D341Med (cell line): ENCODE results near the gene TRAK2.
"Not testable (repeated sequence)": the region's sequence is repeated elsewhere in the genome, so short reads cannot be mapped to it uniquely, and the experiment has no call there.

Experiments
- DNase-seq: peaks from one replicate; pipeline ENCODE4 v3.0.0; 2012; ENCODE audit warnings: low spot score

The TRAK2 gene

DNA sequence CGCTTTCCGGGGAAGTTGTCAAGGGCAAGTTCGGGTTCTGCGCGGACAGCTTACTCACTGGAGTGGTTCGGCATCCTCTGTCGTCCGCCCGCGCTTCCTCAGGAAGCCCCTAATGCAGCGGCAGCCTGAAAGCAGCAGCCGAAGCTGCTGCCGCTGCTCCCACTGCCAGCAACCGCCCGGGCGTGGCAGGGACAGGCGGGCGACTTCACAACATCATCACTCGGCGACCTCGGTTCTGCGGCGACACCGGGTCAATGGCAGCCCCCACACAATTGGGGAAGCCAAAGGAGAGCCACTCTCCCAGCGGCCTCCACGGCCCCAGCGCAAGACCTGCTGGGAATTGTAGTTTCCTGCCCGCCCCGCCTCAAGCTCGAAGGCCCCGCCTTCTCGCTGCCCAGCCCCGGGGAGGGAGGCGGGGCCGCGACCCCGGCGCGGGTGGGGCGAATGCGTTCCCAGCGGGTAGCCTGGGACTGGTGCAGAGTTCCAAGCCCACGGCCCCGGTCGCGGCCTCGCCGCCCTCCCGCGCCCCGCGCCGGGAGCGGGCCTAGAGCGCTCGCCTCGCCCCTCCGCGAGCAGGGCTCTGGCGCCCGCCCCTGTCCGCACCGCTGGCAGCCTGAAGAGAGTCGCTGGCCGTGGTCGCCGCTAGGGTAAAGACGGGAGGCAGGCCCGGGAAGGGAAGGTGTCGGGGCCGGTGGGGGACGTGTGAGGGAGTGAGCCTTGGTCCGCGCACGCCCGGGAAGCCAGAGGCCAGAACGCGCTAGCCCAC, at the start of gene TRAK2, which contains the start of gene STRADB:
TSS of gene TRAK2 (minus strand) at position 167 of the 766 bp plus-strand sequence. CDS start 30,951 bp downstream, outside the sequence.
TSS of gene STRADB (plus strand) at position 449 of the 766 bp plus-strand sequence. CDS start 3,101 bp downstream, outside the sequence.
- peak; percentile 91 for DNase-seq

- no peak for DNase-seq
These were observed 49.3 kb upstream of the TRAK2 start for GRCh38 chr2:201500534-201500933.

GRCh38 chr2:201496785-201497184, 45.5 kb upstream of the TRAK2 start:
- DNase-seq, result no peak

- DNase-seq, result no peak
These were observed 39.0 kb upstream of the TRAK2 start for GRCh38 chr2:201490291-201490690.

- DNase-seq, result no peak
These were observed 33.5 kb upstream of the TRAK2 start for GRCh38 chr2:201484805-201485204.

GRCh38 chr2:201483758-201484157, 32.5 kb upstream of the TRAK2 start:
- not testable (repeated sequence) for DNase-seq

- DNase-seq, result no peak
These were observed 32.1 kb upstream of the TRAK2 start for GRCh38 chr2:201483342-201483741.

GRCh38 chr2:201482543-201482942, 31.3 kb upstream of the TRAK2 start:
- DNase-seq, result no peak

DNA sequence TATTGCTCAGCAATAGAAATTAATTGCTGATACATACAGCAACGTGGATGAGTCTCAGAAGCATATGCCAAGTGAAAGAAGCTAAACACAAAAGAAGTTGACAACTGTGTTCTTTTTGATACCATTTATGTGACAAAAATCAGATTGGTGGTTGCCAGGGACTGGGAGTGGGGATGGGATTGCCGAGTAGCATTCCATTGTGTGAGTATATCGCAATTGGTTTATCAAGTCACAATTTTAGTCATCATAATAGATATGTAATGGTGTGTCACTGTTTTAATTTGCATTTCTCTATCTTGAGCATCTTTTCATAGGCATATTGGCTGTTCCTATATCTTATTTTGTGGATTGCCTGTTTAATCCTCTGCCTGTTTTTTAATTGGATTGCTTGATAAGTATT, 21.2 kb upstream of the TRAK2 start:
- no peak for DNase-seq

DNA sequence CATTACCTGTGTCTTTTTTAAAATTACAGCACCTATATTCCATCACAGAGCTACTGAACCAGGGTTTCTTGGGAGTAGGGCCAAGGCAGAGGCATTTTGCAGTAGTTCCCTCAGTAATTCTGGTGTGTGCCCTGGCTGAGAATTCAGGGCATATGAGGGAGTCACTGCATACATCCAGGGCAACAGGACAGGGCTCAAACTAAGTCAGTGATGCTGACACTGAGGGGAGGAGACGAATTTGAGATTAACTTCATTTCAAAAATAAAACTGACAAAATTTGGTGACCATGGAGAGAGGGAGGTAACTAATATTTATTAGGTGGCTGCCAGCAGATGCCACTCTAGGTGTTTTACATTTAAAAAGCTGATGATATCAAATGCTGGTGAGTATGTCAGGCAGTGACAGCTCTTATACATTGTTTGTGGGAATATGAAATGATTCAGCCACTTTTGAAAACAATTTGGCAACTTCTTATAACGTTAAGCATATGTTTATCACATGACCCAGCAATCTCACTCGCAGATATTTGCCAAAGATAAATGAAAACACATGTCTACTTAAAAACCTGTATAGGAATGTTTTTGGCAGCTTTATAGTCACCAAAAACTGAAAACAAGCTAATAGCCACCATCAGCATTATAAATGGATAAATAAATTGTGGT, 20.6 kb upstream of the TRAK2 start:
- no peak for DNase-seq

DNA sequence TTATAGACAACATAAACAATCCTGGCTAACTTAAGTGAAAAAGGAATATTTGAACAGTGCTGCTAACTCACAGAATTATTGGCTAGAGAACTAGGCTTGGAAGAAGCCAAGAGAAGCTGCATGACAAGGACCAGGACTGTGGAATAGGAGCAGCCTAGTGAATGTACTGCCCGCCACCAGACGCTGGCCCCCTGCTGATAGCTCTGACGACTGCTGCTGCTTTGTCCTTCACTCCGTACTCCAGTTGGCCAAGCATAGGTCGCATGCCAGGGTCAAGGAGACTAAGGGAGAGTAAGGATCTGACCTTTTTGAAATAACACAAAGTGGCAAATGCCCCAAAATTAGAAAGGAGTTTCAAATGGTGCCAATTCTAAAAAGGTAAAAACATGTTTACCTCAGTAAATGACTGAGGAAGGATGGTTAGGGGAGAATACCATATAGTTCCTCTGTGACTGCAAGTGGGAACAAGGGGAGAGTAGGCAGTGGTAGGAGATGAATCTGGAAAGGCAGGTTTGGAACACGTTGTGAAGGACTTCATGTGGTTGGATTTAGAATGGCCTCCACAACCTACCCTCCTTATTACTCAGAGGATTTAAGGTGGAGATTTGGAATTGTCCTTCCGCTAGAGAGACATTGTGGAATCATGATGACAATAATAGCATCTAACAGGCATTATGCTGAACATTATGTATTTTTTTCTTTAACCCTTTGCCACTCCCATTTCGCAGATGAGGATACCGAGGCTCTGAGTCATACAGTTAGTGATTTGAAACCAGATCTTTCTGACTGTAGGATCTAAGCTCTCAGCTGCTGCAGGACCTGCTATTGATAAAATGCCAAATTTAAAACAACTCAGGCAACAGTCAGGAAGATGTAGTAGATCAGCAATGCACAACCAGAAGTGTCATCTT, 19.8 kb upstream of the TRAK2 start:
- no peak for DNase-seq

DNA sequence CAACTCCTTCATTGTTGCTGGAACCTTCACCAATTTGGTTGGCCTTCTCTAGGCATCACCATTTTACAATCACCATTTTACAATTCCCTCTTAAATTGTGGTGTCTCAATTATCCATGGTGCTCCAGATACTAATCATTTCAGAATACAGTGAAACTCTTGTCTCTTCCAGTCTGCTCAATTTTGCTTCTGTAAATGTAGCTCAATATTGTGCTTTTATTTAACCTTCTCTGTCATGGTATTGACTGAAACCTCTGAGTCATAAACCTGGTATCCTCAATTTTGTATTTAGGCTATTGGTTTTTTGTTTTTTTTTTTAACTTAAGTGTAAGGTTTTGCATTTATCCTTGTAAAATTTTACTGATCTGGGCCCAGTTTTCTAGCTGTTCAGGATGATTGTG, 16.4 kb upstream of the TRAK2 start:
- DNase-seq, result no peak

DNA sequence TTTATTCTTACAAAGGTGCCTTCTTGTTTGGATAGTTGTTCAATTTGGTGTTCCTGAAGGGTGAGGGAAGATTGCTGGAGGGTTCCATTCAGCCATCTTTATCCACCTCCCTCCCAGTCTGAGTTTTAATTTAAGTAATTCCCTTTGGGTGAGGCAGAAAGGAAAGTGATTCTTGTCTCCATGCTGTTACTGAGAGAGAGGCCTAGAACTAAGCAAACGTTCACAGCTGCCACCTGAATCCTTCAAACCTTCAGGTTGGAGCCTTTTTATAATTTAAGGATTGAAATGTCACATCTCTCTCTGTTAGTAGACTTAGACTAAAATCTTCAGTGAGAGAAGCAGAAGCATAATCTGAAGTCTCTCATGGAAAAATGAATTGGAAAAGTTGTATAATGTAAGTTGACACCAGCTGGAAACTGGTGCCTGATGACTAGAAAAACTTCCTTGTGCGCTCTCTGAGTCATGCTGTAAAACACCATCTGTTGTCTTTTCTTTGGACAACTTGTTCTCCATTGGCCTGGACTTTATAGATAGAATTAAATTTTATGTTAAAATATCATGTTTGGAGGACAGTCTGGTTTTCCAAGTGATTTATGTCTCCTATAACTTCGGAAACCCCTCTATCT, 14.9 kb upstream of the TRAK2 start:
- no peak for DNase-seq

DNA sequence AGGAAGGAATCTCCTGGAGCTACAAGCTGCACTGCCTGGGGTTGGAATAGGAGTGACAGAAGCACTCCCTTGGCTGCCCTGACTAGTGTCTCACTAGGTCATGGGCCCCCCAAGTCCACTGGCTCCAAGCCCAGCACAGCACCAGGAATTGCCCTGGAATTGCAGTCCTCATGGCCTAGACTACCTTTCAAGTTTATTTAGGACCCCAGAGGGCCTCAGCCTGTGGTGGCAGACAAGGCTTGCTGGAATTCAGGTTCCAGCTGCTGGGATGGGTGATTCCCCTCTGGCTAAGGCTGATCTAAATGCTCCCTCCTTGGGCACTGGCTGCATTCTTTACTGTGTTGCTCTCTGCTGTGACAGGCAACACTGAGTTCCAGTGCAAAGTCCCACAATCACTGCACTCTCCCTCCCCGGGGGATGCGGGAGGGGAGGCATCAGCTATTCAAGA, 14.3 kb upstream of the TRAK2 start:
- no peak for DNase-seq

DNA sequence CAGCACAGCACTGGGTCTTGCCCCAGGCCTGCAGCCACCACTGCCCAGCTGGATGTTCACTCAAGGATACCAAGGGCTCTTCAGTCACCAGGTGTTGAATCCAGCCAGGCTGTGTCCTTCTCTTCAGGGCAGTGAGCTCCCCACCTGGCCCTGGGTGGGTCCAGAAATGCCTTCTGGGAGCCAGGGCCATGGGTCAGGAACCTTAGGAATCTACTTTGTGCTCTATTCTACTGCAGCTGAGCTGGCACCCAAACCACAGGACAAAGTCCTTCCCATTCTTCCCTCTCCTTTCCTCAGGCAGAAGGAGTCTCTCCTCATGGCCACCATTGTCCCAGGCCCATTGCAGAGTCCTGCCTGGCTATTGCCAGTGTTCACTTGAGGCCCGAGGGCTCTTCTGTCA, 13.3 kb upstream of the TRAK2 start:
- no peak for DNase-seq

DNA sequence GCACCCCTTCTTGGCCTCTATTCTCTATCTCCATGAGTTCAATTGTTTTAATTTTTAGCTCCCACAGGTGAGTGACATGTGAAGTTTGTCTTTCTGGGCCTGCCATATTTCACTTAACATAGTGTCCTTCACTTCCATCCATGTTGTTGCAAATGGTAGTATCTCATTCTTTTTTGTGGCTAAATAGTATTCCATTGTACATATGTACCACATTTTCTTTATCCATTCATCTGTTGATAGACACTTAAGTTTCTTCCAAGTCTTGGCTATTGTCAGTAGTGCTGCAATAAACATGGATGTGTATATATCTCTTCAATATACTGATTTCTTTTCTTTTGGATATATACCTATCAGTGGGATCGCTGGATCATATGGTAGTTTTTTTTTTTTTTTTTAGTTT, 9.3 kb upstream of the TRAK2 start:
- DNase-seq, result no peak

DNA sequence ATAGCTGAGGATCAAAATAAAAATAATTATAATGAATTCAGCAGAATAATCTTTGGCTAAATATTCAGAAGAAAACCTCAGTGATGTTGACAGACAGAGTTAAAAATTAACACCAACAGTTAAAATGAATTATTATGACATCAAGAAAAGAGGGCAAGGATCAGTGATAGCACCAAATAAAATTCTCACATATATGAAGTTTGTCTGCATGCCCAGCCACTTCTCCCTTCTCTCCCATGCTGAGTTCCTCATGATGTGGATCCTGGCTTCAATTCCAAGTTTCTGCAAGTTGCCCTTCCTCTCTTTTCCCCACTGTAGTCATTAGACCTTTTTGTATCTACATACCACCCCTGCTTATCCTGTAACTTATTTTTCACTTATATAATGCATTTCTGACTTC, 7.1 kb upstream of the TRAK2 start:
- no peak for DNase-seq

DNA sequence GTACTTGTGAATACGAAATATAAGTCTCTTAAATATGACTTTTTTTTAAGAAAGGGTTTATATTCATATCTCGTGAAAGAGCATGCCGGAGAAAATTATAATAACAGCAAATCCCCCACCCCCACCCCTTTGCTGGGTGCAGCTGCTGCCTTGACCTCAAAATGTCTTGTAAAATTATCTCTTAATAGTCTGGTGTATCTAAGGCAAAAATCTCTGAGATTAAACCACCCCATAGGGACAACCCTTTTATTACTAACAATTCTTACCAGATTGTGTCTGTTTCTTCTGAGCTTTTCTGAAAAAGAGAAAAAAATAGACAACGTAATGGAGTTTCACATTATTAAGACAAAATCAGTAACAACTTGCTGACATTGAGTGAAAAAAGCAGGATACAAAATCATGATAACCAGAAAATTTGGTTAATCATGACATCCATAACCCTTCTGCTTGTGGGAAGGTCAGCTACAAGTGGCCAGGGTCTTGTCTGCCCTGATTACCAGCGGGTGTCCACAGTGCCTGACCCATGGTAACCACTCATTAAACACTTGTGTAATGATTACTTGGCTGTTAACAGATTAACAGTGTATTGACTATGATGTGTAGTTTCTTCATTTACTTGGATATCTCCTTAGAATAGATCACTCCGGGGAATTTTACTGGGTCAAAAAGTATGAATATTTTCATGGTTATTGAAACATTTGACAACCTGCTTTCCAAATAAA, 1.8 kb upstream of the TRAK2 start:
- DNase-seq, result no peak

GRCh38 chr2:201452058-201452921, 1.0 kb upstream of the TRAK2 start:
- DNase-seq, result peak; percentile 68

DNA sequence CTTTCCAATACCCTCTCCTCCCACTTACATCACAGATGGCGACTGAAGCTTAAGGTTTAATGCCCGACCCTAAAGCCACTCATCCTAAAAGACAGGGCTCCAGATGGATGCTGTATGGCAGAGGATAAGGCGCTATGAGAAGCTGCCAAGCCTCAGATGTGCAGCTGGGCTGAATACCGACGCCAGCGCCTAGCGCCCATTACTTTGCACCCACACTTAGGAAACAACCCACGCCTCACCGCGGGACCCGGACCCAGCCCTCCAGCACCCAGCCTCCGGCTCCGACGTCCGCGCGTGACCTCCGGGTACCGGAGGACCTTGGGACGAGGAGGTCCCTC, 335 bp downstream of the TRAK2 start:
- DNase-seq, result peak; percentile 75
